PFSK-1 (cell line): ENCODE data around the gene DUSP16.

Experiments used
- FOXP2 ChIP-seq: optimal IDR thresholded peaks from 2 replicates; pipeline ENCODE3; 2011; ENCODE audit warnings: borderline replicate concordance, control low read depth, inconsistent platforms; ENCODE audit not compliant: insufficient read depth; ENCODE audit errors: extremely low read length, extremely low read depth
- POLR2AphosphoS5 ChIP-seq: IDR thresholded peaks from 2 replicates; pipeline ENCODE4 v1.6.1; 2012; ENCODE audit warnings: low read depth, mild to moderate bottlenecking, control low read depth, low read length, moderate library complexity
- REST ChIP-seq, 2 experiments: IDR thresholded peaks; 2 replicates each; pipeline versions ENCODE4 v1.6.1 to v1.8.0; 2011 to 2012; ENCODE audit warnings: low read depth in 2 of 2, low read length in 2 of 2, control low read depth in 1 of 2, inconsistent platforms in 1 of 2, mild to moderate bottlenecking in 1 of 2, moderate library complexity in 1 of 2; ENCODE audit not compliant: insufficient read depth in 1 of 2
- SIN3A ChIP-seq: IDR thresholded peaks from 2 replicates; pipeline ENCODE4 v1.6.1; 2012; ENCODE audit warnings: mild to moderate bottlenecking, low read length, moderate library complexity, borderline replicate concordance; ENCODE audit not compliant: insufficient read depth
- TAF1 ChIP-seq: IDR thresholded peaks from 2 replicates; pipeline ENCODE4 v1.6.1; 2012; ENCODE audit warnings: low read length, control low read depth, borderline replicate concordance; ENCODE audit not compliant: insufficient read depth

The DUSP16 gene

DNA sequence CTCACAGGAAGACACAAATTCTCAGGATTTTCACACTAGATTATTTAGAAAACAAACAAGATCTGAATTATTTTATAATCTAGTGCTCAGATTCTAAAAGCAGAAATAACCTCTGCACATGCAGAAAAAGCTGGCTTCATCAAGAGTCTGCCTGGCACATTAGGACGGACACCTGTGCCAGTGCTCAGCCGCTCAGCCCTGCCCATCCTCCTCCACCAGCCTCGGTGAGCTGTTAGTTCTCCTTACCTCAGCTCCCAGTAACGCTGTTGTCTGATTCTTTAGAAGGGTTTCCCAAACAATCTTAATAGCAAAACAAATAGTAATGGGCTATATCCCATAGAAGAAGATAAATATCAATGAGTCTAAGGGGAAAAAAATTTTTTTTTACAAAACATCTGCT is 27.7 kb downstream of the DUSP16 start:
- TF ChIP-seq TAF1 (no peak), REST (IDR thresholded peaks at IDR 0.05; ENCODE audit: insufficient read depth in 1 of 2, low read depth in 2 of 2, low read length in 2 of 2) (no peak), SIN3A (no peak)

DNA sequence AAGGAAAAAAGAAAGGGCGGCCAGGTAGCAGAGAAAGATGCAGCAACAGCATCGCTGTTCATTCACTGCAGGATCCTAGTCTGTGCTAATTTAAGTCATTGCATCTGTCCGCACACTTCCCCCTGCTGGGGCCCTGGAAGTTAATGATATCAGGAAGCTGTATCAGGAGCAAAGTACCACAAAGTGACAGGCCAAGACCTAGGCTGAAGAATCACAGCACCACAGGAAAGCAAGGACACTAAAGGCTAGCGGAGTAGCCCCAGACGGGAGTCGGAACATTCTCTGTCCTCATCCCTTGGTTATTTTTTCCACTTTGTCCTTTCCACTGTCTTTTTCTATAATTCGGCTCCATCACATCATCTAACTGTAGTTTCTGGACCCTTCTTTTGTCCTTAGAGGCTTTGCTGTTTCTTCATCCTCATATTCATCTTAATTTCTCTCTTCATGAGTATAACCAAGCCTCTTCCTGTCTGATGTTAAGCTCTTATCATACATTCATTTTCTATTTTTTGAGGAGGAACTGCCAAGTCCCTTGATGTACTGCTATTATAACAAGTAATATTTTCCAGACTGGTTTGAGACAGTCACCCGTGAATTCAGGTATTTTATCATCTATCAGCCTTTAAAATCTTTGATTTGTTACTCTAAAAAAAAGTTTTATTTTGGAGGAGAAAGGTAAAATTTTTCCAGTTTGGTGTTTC is 28.3 kb downstream of the DUSP16 start:
- no peak for TF ChIP-seq SIN3A
- TF ChIP-seq POLR2AphosphoS5: no peak
- TF ChIP-seq TAF1: no peak
- no peak for TF ChIP-seq REST (IDR thresholded peaks at IDR 0.05; ENCODE audit: insufficient read depth in 1 of 2, low read depth in 2 of 2, low read length in 2 of 2)
- TF ChIP-seq FOXP2: no peak

DNA sequence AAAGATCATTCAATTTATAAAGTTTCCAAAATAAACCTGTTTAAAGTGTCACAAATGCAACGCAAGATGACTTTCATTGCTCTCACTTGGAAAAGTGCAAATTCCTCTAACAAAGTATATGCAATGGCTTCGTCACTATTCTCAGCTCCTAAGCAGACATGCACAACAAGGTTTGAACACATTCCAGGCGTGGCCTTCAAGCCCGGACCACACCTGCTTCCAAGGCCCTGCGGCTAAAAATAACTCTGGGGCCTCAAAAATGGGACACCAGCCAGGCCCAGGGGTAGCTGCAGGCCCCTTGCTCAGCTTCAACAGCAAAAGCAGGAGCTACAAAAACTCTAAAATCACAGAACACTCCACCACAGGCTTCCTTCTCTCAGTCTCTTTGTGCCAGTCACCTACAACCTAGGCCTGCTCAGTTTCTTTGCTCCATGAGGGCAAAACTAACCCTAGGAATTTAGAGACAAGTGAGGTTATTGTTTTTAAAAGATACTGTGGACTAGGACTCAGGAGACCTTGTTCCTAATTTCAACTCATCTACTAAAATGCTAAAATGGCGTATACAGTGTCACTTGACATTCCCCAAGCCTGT is 29.3 kb downstream of the DUSP16 start:
- TF ChIP-seq FOXP2: no peak
- TF ChIP-seq REST (IDR thresholded peaks at IDR 0.05; ENCODE audit: insufficient read depth in 1 of 2, low read depth in 2 of 2, low read length in 2 of 2): no peak
- TF ChIP-seq SIN3A: no peak
- no peak for TF ChIP-seq TAF1
- no peak for TF ChIP-seq POLR2AphosphoS5

- TF ChIP-seq TAF1 (no peak), POLR2AphosphoS5 (no peak), REST (IDR thresholded peaks at IDR 0.05; ENCODE audit: insufficient read depth in 1 of 2, low read depth in 2 of 2, low read length in 2 of 2) (no peak), SIN3A (no peak), FOXP2 (no peak)
These were observed 31.5 kb downstream of the DUSP16 start for GRCh38 chr12:12531194-12531593.
